GM19324 (cell line): ENCODE measurements around the gene CEMIP2.
"Not testable (repeated sequence)": the region's sequence is repeated elsewhere in the genome, so short reads cannot be mapped to it uniquely, and the experiment has no call there.

Experiments
- ATAC-seq: cut with Tn5 transposase; IDR thresholded peaks from one replicate; pipeline ENCODE4 v1.9.1; 2021; ENCODE audit warnings: mild to moderate bottlenecking, moderate library complexity; ENCODE audit not compliant: unreplicated experiment, low FRiP score

The CEMIP2 gene, protein sequence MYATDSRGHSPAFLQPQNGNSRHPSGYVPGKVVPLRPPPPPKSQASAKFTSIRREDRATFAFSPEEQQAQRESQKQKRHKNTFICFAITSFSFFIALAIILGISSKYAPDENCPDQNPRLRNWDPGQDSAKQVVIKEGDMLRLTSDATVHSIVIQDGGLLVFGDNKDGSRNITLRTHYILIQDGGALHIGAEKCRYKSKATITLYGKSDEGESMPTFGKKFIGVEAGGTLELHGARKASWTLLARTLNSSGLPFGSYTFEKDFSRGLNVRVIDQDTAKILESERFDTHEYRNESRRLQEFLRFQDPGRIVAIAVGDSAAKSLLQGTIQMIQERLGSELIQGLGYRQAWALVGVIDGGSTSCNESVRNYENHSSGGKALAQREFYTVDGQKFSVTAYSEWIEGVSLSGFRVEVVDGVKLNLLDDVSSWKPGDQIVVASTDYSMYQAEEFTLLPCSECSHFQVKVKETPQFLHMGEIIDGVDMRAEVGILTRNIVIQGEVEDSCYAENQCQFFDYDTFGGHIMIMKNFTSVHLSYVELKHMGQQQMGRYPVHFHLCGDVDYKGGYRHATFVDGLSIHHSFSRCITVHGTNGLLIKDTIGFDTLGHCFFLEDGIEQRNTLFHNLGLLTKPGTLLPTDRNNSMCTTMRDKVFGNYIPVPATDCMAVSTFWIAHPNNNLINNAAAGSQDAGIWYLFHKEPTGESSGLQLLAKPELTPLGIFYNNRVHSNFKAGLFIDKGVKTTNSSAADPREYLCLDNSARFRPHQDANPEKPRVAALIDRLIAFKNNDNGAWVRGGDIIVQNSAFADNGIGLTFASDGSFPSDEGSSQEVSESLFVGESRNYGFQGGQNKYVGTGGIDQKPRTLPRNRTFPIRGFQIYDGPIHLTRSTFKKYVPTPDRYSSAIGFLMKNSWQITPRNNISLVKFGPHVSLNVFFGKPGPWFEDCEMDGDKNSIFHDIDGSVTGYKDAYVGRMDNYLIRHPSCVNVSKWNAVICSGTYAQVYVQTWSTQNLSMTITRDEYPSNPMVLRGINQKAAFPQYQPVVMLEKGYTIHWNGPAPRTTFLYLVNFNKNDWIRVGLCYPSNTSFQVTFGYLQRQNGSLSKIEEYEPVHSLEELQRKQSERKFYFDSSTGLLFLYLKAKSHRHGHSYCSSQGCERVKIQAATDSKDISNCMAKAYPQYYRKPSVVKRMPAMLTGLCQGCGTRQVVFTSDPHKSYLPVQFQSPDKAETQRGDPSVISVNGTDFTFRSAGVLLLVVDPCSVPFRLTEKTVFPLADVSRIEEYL (N-terminal part only)

DNA sequence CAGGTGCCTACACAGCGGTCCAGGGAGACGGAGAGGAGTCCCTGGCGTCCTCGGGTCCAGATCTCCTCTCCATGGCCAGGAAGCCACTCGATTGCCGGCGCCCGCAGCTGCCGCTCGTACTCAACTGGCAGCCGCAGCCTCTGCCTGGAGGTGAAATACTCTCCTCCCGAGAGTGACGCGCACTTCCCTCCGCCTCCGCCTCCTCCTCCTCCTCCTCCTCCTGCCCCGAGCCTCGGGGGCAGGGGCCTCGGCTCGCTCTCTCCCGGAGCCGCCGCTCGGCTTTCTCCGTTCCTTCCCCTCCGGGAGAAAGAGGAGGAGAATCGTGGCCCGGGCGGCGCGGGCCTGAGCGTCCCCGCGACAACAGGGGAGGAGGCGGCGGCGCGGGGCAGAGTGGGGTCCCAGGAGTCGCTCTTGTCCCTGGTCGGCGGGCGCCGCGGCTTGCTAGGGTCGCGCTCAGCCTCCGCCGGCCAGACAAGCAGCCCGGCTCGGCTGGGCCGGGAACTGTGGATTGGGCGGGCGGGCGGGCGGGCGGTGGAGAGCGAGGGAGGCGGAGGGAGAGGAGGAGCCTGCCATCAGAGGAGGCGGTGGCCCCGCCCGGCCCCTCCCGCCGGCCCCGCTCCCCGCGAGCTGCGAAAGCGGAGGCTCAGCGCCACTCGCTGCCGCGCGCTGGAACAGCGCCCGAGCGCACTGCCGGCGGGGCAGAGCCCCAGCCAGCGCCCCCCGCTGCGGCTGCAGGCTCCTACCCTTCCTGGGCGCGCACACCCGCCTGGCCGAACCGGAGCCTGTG is at the start of gene CEMIP2:
Gene CEMIP2, minus strand, starts transcription at position 126 of the 787 bp plus-strand sequence. CDS start 18,140 bp downstream, outside the sequence.
- peak; percentile 82 for ATAC-seq

DNA sequence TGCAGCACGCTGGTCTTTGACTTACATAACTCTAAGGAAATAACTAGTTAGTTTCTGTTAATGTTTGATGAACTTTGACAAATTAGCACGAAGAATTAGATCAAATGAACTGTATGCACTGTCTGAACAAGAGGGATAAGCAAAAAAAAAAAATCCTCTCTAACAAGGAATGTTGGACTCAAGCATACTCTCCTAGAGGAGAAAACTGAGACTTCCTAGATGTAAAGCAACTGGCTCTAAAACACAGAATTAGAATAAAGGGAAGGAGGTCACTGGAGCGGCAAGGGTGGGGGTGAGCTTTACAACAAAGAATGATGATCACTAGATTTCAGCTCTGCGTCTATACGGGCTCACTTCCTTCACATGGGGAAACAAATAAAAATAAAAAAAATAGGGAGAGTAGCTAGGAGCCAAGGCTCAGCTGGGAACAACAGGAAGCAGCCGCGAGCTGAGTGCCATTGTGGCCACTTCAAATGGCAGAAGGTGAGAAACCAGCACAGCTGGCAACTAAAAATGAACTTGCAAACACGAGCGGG is 48.7 kb upstream of the CEMIP2 start:
- no peak for ATAC-seq

DNA sequence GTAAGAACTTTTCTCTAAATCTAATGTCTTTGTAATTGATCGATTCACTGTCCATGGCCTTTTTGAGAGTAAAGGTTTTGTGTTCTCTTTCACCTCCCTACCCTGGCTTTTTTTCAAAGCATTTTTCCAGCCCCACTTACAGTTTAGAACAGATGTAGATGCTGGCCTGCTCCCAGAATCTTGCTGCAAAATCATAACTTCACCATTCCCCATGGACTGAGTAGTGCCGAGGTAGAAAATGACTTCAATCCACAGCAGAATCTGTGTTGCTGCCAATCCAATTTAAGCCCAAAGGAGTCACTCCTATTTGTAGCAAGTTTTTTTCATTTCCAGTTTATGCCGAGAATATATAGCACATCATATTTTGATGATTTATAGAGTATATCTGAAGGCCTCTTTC is 46.5 kb upstream of the CEMIP2 start:
- ATAC-seq, result no peak

DNA sequence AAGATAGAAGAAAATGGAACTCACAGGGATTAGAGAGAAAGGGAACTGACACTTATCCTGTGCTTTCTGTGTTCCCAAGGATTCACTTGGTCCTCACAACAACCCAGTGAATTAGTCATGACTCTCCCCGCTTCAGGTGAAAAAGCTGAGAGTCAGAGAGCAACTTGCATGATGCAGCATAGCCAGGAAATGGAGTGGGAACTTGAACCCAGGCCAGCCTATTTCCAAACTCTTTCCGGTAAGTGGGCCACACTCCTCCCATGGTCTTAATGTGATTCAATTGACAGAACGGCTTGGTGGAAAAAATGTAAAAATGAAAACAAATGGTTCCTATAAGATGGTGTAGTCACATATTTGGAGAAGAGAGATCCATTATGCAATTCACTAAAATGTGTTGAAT is 45.9 kb upstream of the CEMIP2 start:
- no peak for ATAC-seq

DNA sequence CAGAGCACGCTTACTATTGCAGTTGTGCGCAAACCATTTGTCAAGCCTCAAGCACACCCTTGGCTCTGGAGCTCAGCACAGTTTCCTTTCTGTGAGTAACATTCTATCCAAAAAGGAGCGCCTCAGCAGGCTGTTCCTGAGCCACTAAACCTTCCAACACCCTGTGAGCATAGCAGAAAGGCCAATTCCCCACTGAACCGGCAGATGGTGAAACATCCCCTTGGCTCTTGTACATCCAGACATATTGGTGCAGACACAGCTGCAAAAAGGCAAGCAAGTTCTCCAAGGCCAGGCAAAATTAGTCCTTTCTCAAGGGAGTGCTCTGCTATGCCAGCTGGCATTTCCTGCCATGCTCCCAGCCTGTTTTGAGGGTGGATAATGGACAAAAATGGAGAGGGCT is 44.1 kb upstream of the CEMIP2 start:
- no peak for ATAC-seq

DNA sequence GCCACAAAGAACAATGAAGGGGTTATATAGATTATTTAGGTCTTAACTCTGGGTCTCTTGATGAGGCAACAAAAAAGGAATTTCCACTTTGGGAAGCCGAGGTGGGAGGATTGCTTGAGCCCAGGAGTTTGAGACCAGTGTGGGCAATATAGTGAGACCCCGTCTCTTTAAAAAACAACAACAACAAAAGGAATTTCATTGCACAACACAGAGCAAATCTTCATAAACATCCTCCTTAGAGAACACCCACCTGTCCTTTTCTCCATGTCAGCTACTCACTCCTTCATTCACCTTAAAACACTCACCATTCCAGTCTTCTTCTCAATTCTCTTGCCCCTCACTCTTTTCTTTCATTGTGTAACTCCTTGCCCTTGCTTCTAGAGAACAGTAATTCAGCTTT is 39.8 kb upstream of the CEMIP2 start:
- no peak for ATAC-seq

DNA sequence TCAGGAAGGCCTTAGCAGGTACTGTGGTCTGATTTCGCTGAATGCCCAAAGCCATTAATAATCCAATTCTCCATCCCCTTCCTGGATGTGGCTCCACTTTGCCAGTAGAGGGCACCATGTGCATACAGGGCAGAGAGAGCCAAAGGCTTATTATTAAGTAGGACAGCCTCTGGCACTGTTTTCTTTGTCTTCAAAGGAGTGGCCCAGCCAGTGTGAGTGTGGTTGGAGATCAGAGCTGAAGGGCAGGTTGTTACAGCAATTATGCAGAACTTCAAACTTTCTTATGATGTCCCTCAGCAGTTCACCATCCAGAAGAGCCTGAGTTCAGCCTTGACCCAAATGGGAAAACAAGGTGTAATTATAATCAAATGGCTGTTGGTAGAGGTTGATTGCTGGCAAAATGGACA is 38.6 kb upstream of the CEMIP2 start:
- ATAC-seq, result peak; percentile 85

DNA sequence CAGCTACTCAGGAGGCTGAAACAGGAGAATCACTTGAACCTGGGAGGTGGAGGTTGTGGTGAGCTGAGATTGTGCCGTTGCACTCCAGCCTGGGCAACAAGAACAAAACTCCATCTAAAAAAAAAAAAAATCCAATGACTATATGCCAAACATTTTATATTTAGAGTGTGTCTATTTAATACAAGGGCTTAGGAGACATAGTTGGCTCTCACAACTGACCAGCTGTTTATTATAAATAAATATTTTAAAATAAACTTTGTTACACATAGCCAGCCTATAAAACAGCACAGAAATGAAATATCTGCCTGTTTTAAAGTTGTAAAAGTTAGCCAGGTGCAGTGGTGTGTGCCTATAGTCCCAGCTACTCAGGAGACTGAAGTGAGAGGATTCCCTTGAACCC is 36.8 kb upstream of the CEMIP2 start:
- ATAC-seq, result not testable (repeated sequence)

DNA sequence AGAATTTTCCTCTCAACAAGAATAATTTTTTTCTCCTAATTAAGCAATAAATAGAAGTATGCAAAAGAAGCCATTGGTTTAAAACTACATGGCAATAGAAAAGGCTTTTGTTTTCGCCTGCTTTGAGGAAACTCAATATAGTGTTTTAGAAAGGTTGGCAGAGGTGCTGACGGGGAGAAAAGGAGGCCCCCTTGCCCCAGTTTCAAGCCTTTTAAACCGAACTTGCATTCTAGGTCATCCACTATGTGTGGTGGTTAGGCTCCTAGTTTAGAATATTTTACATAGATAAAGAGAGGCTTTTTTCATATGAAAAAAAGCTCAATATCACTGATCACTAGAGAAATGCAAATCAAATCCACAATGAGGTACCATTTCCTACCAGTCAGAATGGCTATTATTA is 33.5 kb upstream of the CEMIP2 start:
- no peak for ATAC-seq

DNA sequence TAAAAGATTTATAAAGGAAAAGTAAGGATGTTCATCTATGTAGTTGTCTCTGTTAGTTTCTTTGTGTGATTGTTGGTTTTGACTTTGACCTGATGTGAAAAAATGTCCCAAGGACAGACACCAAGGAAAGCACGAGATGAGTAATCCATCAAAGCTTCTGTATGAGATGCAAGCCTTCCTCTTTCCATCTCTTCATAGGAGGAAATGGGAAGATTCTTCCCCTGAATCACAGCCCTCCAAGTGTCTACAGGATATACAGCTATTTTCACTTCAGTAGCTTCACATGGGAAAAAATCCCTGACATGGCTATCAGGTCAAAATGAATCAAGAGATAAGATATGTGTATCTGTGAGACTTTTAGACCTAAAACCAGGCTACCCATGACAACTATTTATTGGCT is 29.0 kb upstream of the CEMIP2 start:
- ATAC-seq, result no peak

DNA sequence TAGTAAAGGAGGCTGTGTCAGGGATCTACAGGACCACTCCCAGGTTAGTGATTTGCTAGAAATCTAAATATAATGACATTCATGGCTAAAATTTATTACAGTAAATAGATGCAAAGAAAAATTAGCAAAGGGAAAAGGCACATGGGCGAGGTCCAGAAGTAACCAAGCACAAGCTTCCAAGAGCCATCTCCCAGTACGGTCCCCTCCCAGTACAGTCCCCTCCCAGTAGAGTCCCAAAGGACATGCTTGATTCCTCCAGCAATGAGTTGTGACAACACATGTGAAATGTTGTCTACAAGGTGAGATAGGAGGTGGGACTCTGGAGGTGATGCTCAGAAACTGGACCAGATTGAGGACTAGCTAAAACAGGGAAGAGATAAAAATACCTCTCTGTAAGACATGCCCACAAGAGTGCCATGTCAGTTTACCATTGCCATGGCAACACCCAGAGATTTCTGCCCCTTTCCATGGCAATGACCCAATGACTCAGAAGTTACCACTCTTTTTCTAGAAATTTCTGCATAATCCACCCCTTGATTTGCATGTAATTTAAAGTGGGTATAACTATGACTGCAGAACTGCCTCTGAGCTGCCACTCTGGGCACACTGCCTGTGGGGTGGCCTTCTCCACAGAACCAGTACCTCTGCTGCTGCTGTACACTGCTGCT is 27.9 kb upstream of the CEMIP2 start:
- no peak for ATAC-seq

DNA sequence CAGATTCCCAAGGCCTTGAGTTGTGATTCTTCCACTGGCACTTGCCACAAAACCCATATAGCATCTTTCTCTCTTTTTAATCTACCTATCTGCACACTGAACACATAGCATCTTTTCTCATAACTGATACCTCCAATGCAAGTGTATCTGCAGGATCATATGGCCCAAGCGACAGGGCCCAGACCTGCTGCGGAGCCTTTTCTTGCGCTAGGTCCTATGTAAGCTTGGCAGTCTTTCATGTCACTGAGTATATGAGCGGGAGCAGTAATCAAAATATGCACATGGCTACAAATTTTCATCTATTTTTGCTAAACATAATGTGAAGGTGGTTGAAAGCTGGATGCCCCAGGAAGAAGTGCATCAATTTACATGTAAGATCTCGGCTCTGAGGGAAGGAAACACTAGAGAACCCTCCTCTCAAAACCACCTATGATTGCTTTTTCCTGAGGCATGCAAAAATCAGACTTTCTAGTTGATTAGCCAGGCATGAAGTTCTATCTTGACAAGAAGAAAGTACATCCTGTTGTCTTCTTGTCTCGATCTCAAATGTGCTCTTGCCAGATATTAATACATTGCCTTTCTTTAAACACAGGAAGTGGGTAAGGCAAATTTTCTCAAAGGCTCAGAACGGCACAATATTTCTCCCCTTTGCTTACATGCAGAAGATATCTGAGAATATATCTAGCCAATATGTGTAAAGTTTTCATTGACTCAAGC is 26.9 kb upstream of the CEMIP2 start:
- peak; percentile 92 for ATAC-seq

DNA sequence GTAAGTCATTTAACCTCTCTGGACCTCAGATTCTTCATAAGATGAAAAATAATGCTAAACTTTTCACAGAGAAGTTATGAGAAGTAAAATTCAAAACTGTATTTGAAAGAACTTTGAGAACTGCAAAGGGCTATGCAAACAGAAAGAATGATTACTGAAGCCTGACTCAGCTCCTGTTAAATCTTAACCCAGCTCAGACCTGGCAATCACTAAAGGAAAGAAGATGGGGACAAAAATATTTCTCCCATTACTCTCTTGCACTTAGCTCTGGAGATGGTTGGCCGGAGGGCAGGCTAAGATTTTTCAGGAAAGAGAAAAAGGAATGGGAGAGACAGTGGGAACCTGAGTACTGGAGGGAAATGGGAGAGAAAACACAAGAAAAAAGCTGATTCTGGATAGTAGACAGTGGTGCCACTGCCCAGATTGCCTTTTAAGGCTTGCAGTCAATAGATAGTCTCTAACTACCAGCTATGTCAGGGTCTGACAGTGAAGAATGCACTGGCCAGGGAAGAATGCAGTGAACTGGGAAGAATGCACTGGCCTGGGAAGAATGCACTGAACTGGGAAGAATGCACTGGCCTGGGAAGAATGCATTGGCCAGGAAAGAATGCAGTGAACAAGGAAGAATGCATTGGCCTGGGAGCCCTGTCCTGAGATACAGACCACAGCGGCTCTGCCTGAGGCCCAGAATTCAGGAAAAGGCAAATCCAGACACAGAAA is 25.2 kb upstream of the CEMIP2 start:
- peak; percentile 24 for ATAC-seq

DNA sequence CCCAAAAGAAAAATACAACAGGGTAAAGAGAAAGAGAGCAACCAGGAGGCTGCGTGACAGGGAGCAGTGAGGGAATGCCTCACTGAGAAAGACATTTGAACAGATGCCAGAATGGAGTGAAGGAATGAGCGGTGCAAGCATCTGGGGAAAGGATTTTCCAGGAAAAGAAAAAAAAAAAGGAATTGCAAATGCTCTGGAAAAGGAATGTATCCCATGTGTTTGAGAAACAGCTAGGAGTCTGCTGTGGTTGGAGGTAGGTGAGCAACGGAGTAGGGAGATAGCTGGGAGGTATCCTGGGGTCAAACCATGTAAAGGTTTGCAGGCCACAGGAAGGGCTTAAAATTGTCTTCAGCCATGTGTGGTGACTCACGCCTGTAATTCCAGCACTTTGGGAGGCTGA is 23.6 kb upstream of the CEMIP2 start:
- ATAC-seq, result no peak

DNA sequence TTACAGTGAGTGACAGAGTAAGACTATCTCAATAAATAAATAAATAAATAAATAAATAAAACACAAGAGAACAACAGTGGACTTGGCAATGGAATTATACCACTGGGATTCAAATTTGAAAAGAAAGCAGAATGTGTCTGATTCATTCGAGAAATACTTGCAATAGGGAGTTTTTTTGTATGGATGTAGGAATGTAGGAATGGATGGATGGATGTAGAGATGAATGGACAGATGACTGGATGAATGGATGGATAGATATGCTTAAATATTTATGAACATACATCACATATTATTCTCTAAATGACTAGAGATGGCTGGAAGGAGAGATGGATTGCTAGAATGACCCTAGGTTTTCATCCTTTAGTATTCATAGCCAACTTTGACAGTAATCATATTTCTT is 22.0 kb upstream of the CEMIP2 start:
- no peak for ATAC-seq

DNA sequence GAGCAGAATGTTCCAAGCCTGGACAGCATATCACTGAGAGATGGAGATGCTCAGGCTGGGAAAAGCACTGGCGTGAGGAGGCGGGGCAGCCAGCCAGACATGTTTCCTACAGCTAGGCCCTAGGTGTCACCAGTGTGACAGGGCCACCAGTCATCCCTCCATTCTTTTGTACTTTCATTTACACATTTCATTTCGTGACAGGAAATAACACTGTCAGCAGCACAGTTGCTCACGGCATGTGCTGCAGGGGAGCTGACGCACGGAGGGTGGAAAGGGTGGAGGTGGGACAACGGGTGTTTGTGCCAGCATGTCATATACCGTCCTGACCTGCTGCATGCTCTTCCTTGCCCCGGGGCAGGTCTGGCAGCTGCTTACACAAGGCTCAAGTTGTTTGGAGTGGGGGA is 14.8 kb upstream of the CEMIP2 start:
- ATAC-seq, result peak; percentile 89

DNA sequence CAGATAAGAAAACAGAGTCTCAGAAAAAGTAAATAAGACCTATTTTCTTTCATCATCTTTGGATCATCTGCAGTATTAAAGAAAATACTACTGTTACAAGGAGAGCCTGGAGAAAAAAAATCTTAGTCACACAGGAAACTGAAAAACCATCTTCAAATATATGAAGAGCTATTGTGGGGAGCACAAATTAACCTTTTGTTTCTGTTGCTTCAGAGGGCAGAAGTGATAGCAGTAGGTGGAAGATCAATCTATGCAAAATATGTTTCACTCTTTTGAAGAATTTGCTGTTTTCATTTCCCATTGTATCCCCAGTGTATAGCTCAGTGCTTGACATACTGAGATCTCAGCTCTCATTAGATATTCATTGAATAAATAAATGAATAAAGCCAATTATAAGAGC is 13.1 kb upstream of the CEMIP2 start:
- peak; percentile 66 for ATAC-seq

DNA sequence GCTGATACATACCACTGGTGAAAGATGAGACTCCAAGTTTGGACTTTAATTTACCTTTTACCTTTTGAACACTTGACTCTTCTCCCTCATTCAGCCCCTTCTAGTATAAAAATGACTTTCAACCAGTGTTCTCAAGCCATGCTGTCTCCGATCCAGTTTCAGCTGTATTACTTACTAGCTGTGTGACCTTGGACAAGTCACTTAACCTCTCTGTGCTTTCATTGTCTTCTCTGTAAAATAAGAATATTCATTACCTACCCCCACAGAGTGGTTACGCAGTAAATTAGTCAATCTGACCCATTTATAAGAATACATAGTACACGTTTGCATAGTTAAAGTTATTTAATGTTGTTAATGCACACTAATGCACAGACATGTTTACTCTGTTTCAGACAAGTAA is 12.6 kb upstream of the CEMIP2 start:
- ATAC-seq, result no peak
